Liver (tissue), 9 donors: Measurements from ENCODE around the gene LYSMD2. TPM values are rescaled to one million over a fixed set of nuclear protein-coding genes. Genes with fewer than 3 reads are reported as not detected.
A peak's percentile ranks its signal among the peaks of the same experiment; 100 is the strongest.

Experiments
- DNase-seq: peaks from one replicate; pipeline ENCODE4 v3.0.0-alpha.2; 2017; ENCODE audit warnings: low spot score
- H3K27ac ChIP-seq, 2 donors: one replicate each; pipeline ENCODE4 v1.7.0; 2013; ENCODE audit warnings: inconsistent platforms in 2 of 2, low read length in 2 of 2, control low read depth in 1 of 2, low read depth in 1 of 2, mild to moderate bottlenecking in 1 of 2
- H3K27me3 ChIP-seq, 4 donors: one replicate each; pipeline versions ENCODE4 v1.6.1 to v1.7.0; 2013; ENCODE audit warnings: low read length in 3 of 4, inconsistent platforms in 1 of 4, mild to moderate bottlenecking in 1 of 4, moderate library complexity in 1 of 4; ENCODE audit not compliant: control insufficient read depth in 4 of 4, insufficient read depth in 4 of 4
- H3K36me3 ChIP-seq, 4 donors: one replicate each; pipeline versions ENCODE4 v1.6.1 to v1.7.0; 2013; ENCODE audit warnings: low read length in 3 of 4, mild to moderate bottlenecking in 3 of 4, low read depth in 1 of 4, moderate library complexity in 1 of 4; ENCODE audit not compliant: control insufficient read depth in 4 of 4, insufficient read depth in 3 of 4
- H3K4me1 ChIP-seq, 4 donors: one replicate each; pipeline versions ENCODE4 v1.6.1 to v1.7.0; 2013; ENCODE audit warnings: low read length in 3 of 4, mild to moderate bottlenecking in 3 of 4, moderate library complexity in 1 of 4; ENCODE audit not compliant: control insufficient read depth in 4 of 4, insufficient read depth in 4 of 4
- H3K4me3 ChIP-seq, 3 donors: one replicate each; pipeline versions ENCODE4 v1.6.1 to v1.7.0; 2013; ENCODE audit warnings: low read length in 3 of 3, control low read depth in 1 of 3, low read depth in 1 of 3, mild to moderate bottlenecking in 1 of 3
- H3K9ac ChIP-seq, 2 donors: one replicate each; pipeline ENCODE4 v1.7.0; 2013; ENCODE audit warnings: low read length in 2 of 2, mild to moderate bottlenecking in 2 of 2, moderate library complexity in 2 of 2, control low read depth in 1 of 2, low read depth in 1 of 2
- H3K9me3 ChIP-seq, 4 donors: one replicate each; pipeline versions ENCODE4 v1.6.1 to v1.7.0; 2013; ENCODE audit warnings: low read length in 3 of 4; ENCODE audit not compliant: control insufficient read depth in 4 of 4
- CTCF ChIP-seq: fragments of 150-350 bp; IDR thresholded peaks from 2 replicates; pipeline ENCODE4 v1.5.1; 2017; ENCODE audit warnings: improper control_type of control experiment, low read depth, low read length; ENCODE audit not compliant: missing input control
- FOXA2 ChIP-seq: IDR thresholded peaks from 2 replicates; pipeline ENCODE4 v1.6.1; 2016; ENCODE audit warnings: antibody characterized with exemption
- GABPA ChIP-seq, 2 donors: IDR thresholded peaks in 1 of 2; conservative IDR thresholded peaks in 1 of 2; 2 replicates each; pipeline ENCODE4 v1.6.1; 2016; ENCODE audit warnings: antibody characterized with exemption in 2 of 2, mild to moderate bottlenecking in 1 of 2, moderate library complexity in 1 of 2
- HNF4A ChIP-seq, 2 donors: conservative IDR thresholded peaks; 2 replicates each; pipeline ENCODE4 v1.6.1; 2016; ENCODE audit warnings: antibody characterized with exemption in 2 of 2, mild to moderate bottlenecking in 2 of 2
- HNF4G ChIP-seq: IDR thresholded peaks from 2 replicates; pipeline ENCODE4 v1.6.1; 2016; ENCODE audit warnings: antibody characterized with exemption
- JUND ChIP-seq, 2 donors: IDR thresholded peaks; 2 replicates each; pipeline ENCODE4 v1.6.1; 2016; ENCODE audit warnings: antibody characterized with exemption in 2 of 2
- MAX ChIP-seq: IDR thresholded peaks from 2 replicates; pipeline ENCODE4 v1.6.1; 2016; ENCODE audit warnings: antibody characterized with exemption
- NR2F2 ChIP-seq: IDR thresholded peaks from 2 replicates; pipeline ENCODE4 v1.6.1; 2016; ENCODE audit warnings: antibody characterized with exemption
- RAD21 ChIP-seq, 2 donors: IDR thresholded peaks; 2 replicates each; pipeline ENCODE4 v1.6.1; 2016; ENCODE audit warnings: antibody characterized with exemption in 2 of 2, mild to moderate bottlenecking in 2 of 2
- RXRA ChIP-seq, 2 donors: IDR thresholded peaks; 2 replicates each; pipeline ENCODE4 v1.6.1; 2017 to 2018; ENCODE audit warnings: antibody characterized with exemption in 2 of 2, mild to moderate bottlenecking in 1 of 2
- SP1 ChIP-seq: IDR thresholded peaks from 2 replicates; pipeline ENCODE4 v1.6.1; 2018; ENCODE audit warnings: antibody characterized with exemption, mild to moderate bottlenecking
- TAF1 ChIP-seq: conservative IDR thresholded peaks from 2 replicates; pipeline ENCODE4 v1.6.1; 2016; ENCODE audit warnings: antibody characterized with exemption, mild to moderate bottlenecking
- WGBS: extraction: QIAGEN DNeasy Blood & Tissue Kit; methylation state at CpG from one replicate; pipeline ENCODE4 v1.1.7; 2013; 5-methylcytosine and 5-hydroxymethylcytosine counted together
- polyA plus RNA-seq, 2 donors: library from polyadenylated mRNA; stranded (reverse) in 1 of 2; unstranded in 1 of 2; fragments of 200-250 nt in 1 of 2; fragments of >200 nt in 1 of 2; fragmentation: Nextera tagmentation in 1 of 2; extraction: Ambion mirVana in 1 of 2; gene quantifications; one replicate each; pipeline versions ENCODE4 v1.2.1 to v1.2.3, GENCODE V29; 2013 to 2015
- total RNA-seq, 2 donors: library from RNA; depleted of rRNA; stranded (reverse); fragments of >200 nt; gene quantifications; one replicate each; pipeline ENCODE4 v1.2.3, GENCODE V29; 2014
- donor health status: healthy.
- donor health status: healthy.
- donor health status: healthy.
- donor health status: healthy.
- donor health status: healthy.

LYSMD2 gene
- total and polyA plus RNA-seq, 4 donors: 5.2 to 9.4 (median 6.5) TPM

GRCh38 chr15:51735228-51736010 lies 2.0 kb downstream of the LYSMD2 start:
- H3K36me3 ChIP-seq: no peaks in the 10 kb centered on the region
- TF ChIP-seq RAD21 (IDR thresholded peaks at IDR 0.05) (peak in 1 of 2 donors; percentile 51), TAF1 (no peak)
- WGBS: 71% methylated on average over 5 of the region's 5 CpGs
- H3K27ac ChIP-seq: peak overlapping the region in 1 of 2 donors; percentile 86
- no peak overlapping the region for H3K4me3 ChIP-seq
- peak overlapping the region; percentile 79 to 86 for H3K9ac ChIP-seq
- no peaks in the 10 kb centered on the region for H3K9me3 ChIP-seq
- H3K4me1 ChIP-seq: peaks cover 3 to 46% (median 35%) of the 10 kb centered on the region in 4 donors
- no peak for DNase-seq
- no peaks in the 10 kb centered on the region for H3K27me3 ChIP-seq

- Histone ChIP-seq H3K9ac (no peak overlapping the region), H3K27ac (peak overlapping the region; percentile 16 to 88), H3K27me3 (no peaks in the 10 kb centered on the region), H3K4me1 (peaks cover 3 to 38% (median 29%) of the 10 kb centered on the region in 4 donors), H3K4me3 (no peak overlapping the region), H3K9me3 (no peaks in the 10 kb centered on the region), H3K36me3 (no peaks in the 10 kb centered on the region)
- no peak for DNase-seq
- TF ChIP-seq HNF4G (no peak), JUND (IDR thresholded peaks at IDR 0.05) (no peak), RXRA (IDR thresholded peaks at IDR 0.05) (no peak), RAD21 (IDR thresholded peaks at IDR 0.05) (no peak), CTCF (no peak)
- WGBS: 79% methylated on average over 2 of the region's 2 CpGs
Measured at GRCh38 chr15:51732646-51733045, 4.8 kb downstream of the LYSMD2 start.

- Histone ChIP-seq H3K4me3 (peak overlapping the region; percentile 31 to 47 (median 44)), H3K27ac (peak overlapping the region; percentile 83 to 88), H3K27me3 (no peaks in the 10 kb centered on the region), H3K4me1 (peaks cover 3 to 38% (median 28%) of the 10 kb centered on the region in 4 donors), H3K9ac (peak overlapping the region; percentile 31 to 62), H3K36me3 (no peaks in the 10 kb centered on the region), H3K9me3 (no peaks in the 10 kb centered on the region)
- no peak for DNase-seq
- WGBS: 19% methylated on average over 5 of the region's 5 CpGs
- TF ChIP-seq TAF1 (no peak), SP1 (peak; percentile 21), NR2F2 (peak; percentile 26), RXRA (IDR thresholded peaks at IDR 0.05) (peak; percentile 14 to 55), FOXA2 (no peak), HNF4G (no peak), GABPA (IDR thresholded peaks at IDR 0.05 in 1 of 2, conservative IDR thresholded peaks at IDR 0.05 in 1 of 2) (peak in 1 of 2 donors; percentile 22), CTCF (no peak), HNF4A (conservative IDR thresholded peaks at IDR 0.05) (peak in 1 of 2 donors; percentile 22), JUND (IDR thresholded peaks at IDR 0.05) (no peak), RAD21 (IDR thresholded peaks at IDR 0.05) (peak in 1 of 2 donors; percentile 4), MAX (peak; percentile 19)
Measured at GRCh38 chr15:51731549-51732267, 5.7 kb downstream of the LYSMD2 start.
